ENCODE measurements around the gene ANXA3.
A peak's percentile ranks its signal among the peaks of the same experiment; 100 is the strongest.

ANXA3 gene

GRCh38 chr4:78644063-78644691 is 92.6 kb downstream of the ANXA3 start:
- DNase-seq (ENCODE audit: low read depth in 4 of 4, low spot score in 1 of 4): no peak

DNA sequence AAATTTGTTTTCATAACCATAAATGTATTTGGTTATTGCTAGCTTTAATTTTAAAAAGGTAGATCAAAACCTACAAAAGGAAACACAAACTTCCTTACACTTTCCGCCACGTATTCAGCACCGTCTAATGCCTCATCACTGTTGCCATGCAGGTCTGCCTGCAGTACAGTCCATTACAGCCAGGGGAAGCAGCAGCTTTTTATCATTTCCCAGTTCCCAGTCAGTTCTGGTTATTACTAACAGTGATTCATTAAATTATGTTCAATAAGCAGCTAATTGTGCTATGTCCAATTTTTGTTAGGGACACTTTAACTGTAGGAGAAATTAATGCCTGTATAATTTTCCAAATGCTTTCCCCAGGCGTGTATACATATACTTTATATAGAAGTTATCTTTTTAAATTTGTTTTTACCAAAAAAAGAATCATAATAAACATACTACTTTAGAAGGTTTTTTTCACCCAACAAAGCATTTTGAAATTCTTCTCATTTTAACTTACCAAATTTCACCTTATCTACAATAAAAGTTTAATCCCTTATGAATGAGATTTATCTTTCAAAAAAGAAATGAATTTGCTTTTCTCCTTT is 93.3 kb downstream of the ANXA3 start:
- DNase-seq (ENCODE audit: low read depth in 4 of 4, low spot score in 1 of 4): peak in 1 of 4 experiments; percentile 12

- DNase-seq (ENCODE audit: low read depth in 4 of 4, low spot score in 1 of 4): no peak
These were observed 94.5 kb downstream of the ANXA3 start for GRCh38 chr4:78645853-78646757.

DNA sequence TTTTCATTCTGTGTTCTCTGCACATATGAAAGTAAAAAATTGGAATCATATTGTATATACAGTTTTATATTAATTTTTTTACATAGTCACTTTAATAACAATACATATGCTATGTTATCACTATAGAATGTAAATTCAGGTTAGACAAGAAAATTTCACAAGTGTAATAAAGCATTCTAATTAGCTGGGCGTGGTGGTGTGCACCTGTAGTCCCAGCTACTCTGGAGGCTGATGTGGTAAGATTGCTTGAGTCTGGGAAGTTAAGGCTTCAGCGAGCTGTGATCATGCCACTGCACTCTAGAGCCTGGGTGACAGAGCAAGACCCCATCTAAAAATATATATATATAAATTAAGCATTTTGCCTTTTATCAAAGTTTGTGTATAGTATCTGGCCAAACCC is 95.7 kb downstream of the ANXA3 start:
- DNase-seq (ENCODE audit: low read depth in 4 of 4, low spot score in 1 of 4): no peak

DNA sequence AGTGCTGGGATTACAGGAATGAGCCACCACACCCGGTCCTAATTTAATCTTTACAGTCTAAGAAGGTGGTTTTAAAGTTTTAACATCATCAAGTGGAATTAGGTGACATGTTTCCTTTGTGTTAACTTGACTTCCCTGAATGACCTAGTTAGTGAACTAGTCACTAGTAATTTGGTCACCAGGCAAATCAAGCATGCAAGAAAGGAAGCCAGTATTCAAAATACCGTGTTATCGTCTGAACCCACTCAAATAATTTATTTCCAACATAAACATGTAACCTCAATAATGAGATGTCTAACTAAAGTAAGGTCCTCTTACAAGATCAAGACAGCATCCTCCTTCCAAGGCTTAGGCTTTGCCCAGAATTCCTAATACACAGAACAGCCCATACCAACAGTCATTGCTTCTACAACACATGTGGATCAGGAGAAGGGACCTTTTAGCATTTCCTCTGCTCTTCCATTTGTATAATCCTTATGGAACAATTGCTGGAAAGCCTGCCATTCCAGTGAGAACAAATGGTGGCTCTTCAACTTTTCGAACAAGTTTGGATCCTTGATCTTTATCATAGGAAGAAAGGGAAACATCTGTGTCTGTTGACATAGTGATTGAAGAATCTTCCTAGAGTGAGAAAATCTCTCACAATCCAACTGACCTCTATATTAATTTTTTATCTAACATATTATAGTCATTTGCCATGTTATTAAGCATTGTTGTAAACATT is 97.2 kb downstream of the ANXA3 start:
- no peak for DNase-seq (ENCODE audit: low read depth in 4 of 4, low spot score in 1 of 4)

- DNase-seq (ENCODE audit: low read depth in 4 of 4, low spot score in 1 of 4): no peak
These were observed 98.8 kb downstream of the ANXA3 start for GRCh38 chr4:78650106-78651024.

DNA sequence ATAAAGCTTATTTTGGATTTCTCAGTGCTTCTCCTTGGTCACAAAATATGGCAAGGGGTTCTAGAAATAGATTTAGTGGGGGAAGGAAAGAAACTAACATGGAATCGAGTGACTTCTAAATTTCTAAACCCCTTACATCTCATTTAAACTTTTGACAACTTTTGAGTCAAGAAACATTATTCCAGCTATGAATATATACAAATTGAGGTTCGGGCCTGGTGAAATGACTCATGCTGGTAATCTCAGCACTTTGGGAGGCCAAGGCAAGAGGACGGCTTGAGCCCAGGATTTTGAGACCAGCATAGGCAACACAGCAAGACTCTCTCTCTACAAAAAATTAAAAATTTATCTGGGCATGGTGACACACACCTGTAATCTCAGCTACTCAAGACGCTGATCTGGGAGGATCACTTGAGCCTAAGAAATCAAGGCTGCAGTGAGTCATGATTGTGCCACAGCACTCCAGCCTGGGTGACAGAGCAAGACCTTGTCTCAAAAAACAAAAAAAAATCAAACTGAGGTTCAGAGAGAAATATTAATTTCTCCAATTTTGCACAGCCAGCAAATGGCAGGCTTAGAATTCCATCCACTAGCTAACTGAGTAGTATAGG is 99.8 kb downstream of the ANXA3 start:
- DNase-seq (ENCODE audit: low read depth in 4 of 4, low spot score in 1 of 4): no peak

DNA sequence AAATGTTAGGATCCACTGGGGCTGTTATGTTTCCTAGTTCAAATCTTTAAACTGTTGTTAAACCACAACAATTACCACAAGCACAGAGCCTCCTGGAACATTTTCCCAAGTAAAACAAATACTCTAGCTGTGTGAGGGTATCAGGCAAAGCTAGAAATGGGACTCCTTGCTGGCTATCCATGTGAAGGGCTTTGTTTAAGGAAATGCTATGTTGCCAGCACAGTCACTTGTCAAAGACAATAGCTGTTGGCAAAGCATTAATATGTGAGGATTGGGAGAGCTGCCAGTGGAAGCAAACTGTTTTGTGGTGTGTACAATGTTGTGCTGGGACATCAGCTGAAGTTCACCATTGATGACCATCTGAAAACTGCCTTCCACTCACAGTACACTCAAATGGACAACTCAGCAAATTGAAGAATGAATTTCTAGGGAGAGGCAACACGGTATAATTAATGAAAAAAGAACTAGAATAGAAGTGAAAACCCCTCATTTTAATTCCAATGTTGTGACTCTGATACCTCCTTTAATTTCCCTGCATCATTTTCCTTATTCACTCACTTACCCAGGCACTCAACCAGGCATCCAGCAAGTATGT is 100.8 kb downstream of the ANXA3 start:
- no peak for DNase-seq (ENCODE audit: low read depth in 4 of 4, low spot score in 1 of 4)

GRCh38 chr4:78653655-78654054 is 102.1 kb downstream of the ANXA3 start:
- DNase-seq (ENCODE audit: low read depth in 4 of 4, low spot score in 1 of 4): no peak

DNA sequence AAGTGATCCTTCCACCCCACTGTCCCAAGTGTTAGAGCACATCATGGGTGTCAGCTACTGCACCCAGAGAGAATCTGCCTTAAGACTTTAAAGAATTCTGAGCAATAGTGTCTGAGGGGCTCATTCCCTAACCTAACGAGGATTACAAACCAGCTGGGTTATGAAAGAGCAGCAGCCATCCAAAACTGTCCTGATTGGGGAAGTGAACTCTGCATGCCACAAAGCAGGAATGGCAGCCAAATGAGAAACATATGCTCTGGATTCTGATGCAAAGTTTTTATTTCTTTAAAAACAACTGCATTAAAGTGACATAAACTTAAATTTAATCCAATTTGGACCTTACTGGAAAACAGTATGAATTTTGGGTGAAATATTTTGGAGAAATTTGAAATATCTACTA is 103.2 kb downstream of the ANXA3 start:
- no peak for DNase-seq (ENCODE audit: low read depth in 4 of 4, low spot score in 1 of 4)

DNA sequence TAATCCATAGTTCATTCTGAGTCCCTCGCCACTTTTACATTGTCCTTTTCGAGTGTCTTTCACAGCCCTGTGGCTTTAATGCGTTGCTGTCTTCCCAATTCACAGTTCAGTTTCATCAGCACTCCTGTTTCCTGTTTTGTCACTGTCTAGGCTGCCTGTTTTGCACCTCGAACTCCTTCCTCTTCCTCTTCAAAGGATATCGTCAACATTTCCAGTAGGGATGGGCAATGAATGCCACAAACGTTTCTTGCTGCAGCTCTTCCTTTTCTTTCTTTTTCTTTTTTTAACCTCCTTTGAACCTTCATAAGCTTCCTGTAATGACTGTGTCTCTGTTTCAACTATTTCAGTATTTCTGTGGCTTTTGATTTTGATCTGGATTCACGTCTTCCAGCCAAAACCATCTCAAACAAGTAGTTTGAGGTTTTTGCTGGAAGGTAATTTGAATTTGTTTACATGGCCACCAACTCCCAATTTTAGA is 105.4 kb downstream of the ANXA3 start:
- DNase-seq (ENCODE audit: low read depth in 4 of 4, low spot score in 1 of 4): no peak

DNA sequence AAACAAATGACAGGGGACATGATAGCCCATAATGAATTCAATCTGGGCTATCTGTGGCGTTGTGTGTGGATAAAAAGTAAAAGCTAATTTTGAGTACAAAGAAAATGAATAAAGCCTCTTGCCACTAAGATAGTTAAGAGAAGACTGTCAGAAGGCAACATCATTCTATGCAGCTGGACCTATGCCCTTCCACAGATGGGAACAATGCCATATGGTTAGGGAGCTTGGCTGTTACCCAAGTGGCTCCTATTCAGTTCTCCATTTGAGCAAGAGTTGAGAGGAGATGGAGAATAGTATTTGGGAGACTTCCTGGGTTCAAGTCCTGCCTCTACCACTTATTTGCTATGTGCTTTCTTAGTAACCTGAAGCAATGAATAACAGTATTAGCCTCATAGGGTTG is 107.7 kb downstream of the ANXA3 start:
- DNase-seq (ENCODE audit: low read depth in 4 of 4, low spot score in 1 of 4): no peak

- no peak for DNase-seq (ENCODE audit: low read depth in 4 of 4, low spot score in 1 of 4)
These were observed 108.1 kb downstream of the ANXA3 start for GRCh38 chr4:78659665-78660064.
